ENCODE results near the gene KIAA0825.

- TF ChIP-seq EZH2 (IDR thresholded peaks at IDR 0.05; ENCODE audit: insufficient read depth, poor library complexity, severe bottlenecking) (no peak), EZH2phosphoT487 (IDR thresholded peaks at IDR 0.05; ENCODE audit: insufficient read depth, low read depth) (no peak)
These were observed 459.3 kb downstream of the KIAA0825 start for GRCh38 chr5:94159144-94159543.
